ENCODE measurements around the gene UBTD1. TPM values are rescaled to one million over a fixed set of nuclear protein-coding genes. Genes with fewer than 3 reads are reported as not detected.

UBTD1 gene
- total RNA-seq, 1 donor from 2014 or later, result 11.6 TPM

DNA sequence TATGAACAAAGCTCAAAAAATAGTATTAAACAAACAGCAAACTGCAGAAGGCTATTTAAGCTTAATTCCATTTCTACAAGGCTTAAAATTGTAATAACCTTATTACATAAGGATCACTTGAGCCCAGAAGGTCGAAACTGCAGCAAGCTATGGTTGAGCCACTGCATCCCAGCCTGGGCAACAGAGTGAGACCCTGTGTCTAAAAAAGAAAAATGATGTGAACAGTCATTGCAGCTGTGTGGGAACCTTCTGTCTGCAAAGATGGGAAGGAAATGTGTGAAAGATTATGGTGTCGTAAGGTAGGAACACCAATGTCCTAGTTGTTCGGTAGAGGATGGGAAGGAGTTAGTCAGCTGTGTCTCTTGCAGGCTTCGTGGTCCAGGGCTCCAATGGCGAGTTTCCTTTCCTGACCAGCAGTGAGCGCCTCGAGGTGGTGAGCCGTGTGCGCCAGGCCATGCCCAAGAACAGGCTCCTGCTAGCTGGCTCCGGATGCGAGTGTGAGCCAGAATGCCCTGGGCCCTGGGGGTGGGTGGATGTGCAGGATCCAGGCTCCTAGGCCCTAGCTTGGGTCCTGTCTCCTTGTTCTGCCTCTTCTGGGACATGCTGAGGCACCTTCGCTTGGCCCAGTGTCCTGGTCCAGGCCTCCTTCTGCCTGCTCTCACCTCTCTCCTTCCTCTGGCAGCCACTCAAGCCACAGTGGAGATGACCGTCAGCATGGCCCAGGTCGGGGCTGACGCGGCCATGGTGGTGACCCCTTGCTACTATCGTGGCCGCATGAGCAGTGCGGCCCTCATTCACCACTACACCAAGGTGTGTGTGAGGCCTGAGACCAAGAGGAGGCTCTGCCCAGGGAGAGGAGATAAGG is 99.9 kb downstream of the UBTD1 start:
- Mint-ChIP-seq H3K9me3 (no peaks in the 10 kb centered on the region), H3K4me1 (ENCODE audit: unreplicated experiment) (no peaks in the 10 kb centered on the region), H3K27ac (peak overlapping the region; percentile 48), H3K27me3 (no peaks in the 10 kb centered on the region), H3K36me3 (no peaks in the 10 kb centered on the region), H3K4me3 (no peak overlapping the region)
- TF ChIP-seq, protein P1, sequence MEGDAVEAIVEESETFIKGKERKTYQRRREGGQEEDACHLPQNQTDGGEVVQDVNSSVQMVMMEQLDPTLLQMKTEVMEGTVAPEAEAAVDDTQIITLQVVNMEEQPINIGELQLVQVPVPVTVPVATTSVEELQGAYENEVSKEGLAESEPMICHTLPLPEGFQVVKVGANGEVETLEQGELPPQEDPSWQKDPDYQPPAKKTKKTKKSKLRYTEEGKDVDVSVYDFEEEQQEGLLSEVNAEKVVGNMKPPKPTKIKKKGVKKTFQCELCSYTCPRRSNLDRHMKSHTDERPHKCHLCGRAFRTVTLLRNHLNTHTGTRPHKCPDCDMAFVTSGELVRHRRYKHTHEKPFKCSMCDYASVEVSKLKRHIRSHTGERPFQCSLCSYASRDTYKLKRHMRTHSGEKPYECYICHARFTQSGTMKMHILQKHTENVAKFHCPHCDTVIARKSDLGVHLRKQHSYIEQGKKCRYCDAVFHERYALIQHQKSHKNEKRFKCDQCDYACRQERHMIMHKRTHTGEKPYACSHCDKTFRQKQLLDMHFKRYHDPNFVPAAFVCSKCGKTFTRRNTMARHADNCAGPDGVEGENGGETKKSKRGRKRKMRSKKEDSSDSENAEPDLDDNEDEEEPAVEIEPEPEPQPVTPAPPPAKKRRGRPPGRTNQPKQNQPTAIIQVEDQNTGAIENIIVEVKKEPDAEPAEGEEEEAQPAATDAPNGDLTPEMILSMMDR (conservative IDR thresholded peaks at IDR 0.05), result no peak
- no peak for DNase-seq (ENCODE audit: extremely low spot score, unreplicated experiment)

DNA sequence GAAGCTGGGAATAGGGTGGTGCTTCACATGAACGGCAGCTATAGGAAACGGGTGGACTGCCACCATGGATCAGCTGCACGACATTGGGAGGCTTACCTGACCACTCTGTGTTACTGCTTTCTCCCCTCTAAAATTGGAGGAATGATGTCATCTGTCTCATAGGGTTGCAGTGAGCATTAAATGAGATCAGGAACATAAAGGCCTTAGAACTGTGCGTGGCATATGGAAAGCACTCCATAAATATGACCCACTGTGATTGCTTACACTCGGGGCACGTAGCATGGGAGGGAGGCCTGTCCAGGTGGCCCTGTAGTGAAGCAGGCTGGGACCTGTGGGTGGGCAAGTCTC is 100.5 kb downstream of the UBTD1 start:
- H3K9me3 Mint-ChIP-seq, result no peaks in the 10 kb centered on the region
- H3K27ac Mint-ChIP-seq, result peak overlapping the region; percentile 48
- no peak overlapping the region for H3K4me3 Mint-ChIP-seq
- H3K4me1 Mint-ChIP-seq (ENCODE audit: unreplicated experiment), result no peaks in the 10 kb centered on the region
- no peaks in the 10 kb centered on the region for H3K36me3 Mint-ChIP-seq
- no peaks in the 10 kb centered on the region for H3K27me3 Mint-ChIP-seq
- DNase-seq (ENCODE audit: extremely low spot score, unreplicated experiment), result no peak
- TF ChIP-seq, protein P1 (conservative IDR thresholded peaks at IDR 0.05), result no peak

DNA sequence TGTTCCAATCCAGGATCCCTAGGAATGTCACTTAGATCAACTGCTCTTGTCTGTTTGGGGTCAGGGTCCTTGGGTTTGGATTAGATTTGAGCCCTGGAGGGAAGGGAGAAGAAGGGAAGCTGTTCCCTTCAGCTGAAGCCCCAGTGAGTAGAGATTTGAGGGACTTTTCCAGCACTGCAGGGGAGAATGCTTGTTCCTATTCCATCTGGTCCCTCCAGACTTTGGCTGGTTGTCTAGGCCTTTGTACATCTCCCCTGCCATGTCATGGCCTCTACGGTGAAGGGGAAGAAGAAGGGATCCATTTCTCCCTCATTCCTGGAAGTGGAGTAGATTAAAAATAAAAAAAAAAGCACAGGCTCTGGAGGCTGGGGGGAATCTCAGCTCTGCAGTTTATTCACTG is 101.9 kb downstream of the UBTD1 start:
- H3K4me3 Mint-ChIP-seq, result no peak overlapping the region
- H3K36me3 Mint-ChIP-seq, result no peaks in the 10 kb centered on the region
- no peak overlapping the region for H3K27ac Mint-ChIP-seq
- no peaks in the 10 kb centered on the region for H3K27me3 Mint-ChIP-seq
- H3K9me3 Mint-ChIP-seq, result no peaks in the 10 kb centered on the region
- no peak for DNase-seq (ENCODE audit: extremely low spot score, unreplicated experiment)
- no peaks in the 10 kb centered on the region for H3K4me1 Mint-ChIP-seq (ENCODE audit: unreplicated experiment)
- TF ChIP-seq, protein P1 (conservative IDR thresholded peaks at IDR 0.05), result no peak

DNA sequence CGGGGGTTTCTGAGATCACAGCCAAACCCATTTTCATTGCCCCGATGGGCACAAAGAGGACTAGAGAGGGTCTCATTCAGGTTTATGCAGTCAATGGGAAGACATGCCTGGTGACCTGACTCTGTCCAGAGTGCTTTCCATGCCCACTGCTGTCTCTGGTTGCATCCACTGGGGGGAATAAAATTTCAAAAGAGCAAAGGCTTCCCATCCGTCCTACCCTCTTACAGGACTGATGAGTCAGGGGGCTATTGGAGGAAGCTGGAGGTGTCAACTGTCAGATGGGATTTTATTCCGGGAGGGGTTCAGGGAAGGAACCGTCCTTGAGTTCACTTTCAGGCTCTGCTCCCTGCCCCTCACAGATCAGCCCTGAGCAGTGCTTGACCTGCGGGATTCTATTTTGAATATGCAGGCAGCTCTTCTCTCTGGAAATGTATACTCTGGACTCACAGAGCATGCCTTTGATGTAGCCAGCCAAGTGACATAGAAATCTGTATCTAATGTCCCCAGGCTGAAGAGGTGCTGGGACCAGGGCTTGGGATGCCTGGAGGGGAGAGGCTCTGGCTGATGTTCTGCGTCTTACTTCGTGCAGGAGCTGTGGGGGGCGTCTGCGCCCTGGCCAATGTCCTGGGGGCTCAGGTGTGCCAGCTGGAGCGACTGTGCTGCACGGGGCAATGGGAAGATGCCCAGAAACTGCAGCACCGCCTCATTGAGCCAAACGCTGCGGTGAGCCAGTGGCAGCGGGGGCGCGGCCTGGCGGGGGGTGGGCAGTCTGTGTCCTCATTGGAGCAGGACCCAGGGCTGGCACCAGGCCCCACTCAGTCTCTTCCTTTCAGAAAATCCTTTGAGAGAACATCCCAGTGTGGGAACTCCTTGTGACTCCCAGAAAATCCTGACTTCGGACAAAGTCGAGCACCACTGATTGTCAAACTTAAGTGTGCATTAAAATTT is 102.8 kb downstream of the UBTD1 start:
- no peak overlapping the region for H3K4me3 Mint-ChIP-seq
- H3K9me3 Mint-ChIP-seq, result no peaks in the 10 kb centered on the region
- H3K27ac Mint-ChIP-seq, result no peak overlapping the region
- TF ChIP-seq, protein P1 (conservative IDR thresholded peaks at IDR 0.05), result no peak
- no peaks in the 10 kb centered on the region for H3K4me1 Mint-ChIP-seq (ENCODE audit: unreplicated experiment)
- H3K36me3 Mint-ChIP-seq, result no peaks in the 10 kb centered on the region
- no peak for DNase-seq (ENCODE audit: extremely low spot score, unreplicated experiment)
- no peaks in the 10 kb centered on the region for H3K27me3 Mint-ChIP-seq

DNA sequence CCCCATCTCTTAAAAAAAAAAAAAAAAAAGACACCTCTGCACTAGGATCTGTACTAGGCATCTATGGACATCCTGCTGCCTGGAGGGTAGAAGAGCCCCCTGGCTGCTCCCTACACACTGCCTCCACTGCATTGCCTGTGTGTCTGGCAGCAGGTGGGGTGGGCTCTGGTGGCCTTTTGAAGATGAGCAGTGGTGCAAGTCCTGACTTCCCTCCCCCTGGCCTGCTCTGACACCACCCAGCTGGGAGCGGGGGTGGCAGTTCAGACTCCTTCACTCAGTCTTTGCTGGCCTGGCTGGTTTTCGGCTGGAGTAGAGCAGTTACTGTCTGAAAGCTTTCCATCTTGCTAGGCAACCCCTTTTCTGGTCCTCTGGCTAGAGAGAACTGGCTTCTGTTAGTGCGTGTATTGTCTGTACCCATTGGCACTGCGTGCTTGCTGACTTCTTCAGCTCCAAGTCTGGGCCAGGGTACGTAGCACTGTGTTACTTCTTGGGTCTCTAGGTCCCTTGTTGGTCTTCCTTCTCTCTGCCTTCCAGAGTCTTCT is 108.4 kb downstream of the UBTD1 start:
- no peaks in the 10 kb centered on the region for H3K9me3 Mint-ChIP-seq
- TF ChIP-seq, protein P1 (conservative IDR thresholded peaks at IDR 0.05), result no peak
- H3K27ac Mint-ChIP-seq, result no peak overlapping the region
- DNase-seq (ENCODE audit: extremely low spot score, unreplicated experiment), result no peak
- H3K4me1 Mint-ChIP-seq (ENCODE audit: unreplicated experiment), result peaks cover 4% of the 10 kb centered on the region
- H3K36me3 Mint-ChIP-seq, result no peaks in the 10 kb centered on the region
- H3K27me3 Mint-ChIP-seq, result no peaks in the 10 kb centered on the region
- no peak overlapping the region for H3K4me3 Mint-ChIP-seq

All from type B pancreatic cell (in vitro differentiated cells).